ENCODE results near the gene BRMS1L.

GRCh38 chr14:35854696-35855270 lies 28.6 kb downstream of the BRMS1L start:
- TF ChIP-seq, protein P1, sequence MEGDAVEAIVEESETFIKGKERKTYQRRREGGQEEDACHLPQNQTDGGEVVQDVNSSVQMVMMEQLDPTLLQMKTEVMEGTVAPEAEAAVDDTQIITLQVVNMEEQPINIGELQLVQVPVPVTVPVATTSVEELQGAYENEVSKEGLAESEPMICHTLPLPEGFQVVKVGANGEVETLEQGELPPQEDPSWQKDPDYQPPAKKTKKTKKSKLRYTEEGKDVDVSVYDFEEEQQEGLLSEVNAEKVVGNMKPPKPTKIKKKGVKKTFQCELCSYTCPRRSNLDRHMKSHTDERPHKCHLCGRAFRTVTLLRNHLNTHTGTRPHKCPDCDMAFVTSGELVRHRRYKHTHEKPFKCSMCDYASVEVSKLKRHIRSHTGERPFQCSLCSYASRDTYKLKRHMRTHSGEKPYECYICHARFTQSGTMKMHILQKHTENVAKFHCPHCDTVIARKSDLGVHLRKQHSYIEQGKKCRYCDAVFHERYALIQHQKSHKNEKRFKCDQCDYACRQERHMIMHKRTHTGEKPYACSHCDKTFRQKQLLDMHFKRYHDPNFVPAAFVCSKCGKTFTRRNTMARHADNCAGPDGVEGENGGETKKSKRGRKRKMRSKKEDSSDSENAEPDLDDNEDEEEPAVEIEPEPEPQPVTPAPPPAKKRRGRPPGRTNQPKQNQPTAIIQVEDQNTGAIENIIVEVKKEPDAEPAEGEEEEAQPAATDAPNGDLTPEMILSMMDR (conservative IDR thresholded peaks at IDR 0.05) = no peak
- no peak for TF ChIP-seq EZH2 (IDR thresholded peaks at IDR 0.05; ENCODE audit: low read depth)

Data from PC-9 (cell line).